ENCODE results near the gene EIF2D.
A peak's percentile ranks its signal among the peaks of the same experiment; 100 is the strongest.

EIF2D gene

DNA sequence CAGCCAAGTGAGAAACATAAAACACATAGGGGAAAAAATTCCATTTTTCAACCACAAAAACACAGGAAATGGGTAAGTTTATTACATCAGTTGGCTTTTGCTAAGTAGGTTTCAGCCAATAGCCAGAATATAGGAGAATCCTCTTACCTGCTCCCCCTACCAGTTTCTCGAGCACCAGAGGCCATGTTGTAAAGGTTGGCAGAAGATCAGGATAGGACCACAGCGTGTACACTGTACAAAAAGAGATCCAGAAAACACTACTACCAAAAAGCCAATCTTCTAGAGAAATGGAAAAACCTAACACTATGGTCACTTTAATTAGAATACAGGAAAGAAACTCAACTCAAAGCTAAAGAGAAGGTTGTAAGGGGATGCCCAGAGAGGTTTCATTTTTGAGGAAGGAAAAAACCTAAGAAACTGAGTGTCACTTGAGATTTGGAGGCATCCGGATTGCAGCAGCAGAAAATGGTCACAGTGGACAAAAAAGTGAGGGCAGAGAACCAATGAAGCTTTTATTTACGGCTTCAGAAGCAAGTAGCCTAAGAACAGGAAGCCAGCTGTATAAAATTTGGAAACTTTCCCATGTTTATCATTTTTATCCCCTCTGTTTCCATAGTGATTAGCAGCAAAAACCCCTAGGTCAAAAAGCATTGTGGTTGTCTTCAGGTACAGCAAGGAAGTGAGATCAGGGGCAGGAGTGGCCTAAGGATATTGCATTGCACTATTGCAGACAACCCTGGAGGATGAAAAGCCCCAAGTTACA, 2.9 kb downstream of the EIF2D start:
- DNase-seq (ENCODE audit: low spot score in 2 of 2) (no peak), ATAC-seq (ENCODE audit: low read depth) (no peak)
- Mint-ChIP-seq H3K27me3 (no peaks in the 10 kb centered on the region), H3K9me3 (no peaks in the 10 kb centered on the region), H3K27ac (peak overlapping the region; percentile 77), H3K36me3 (peaks cover 24% of the 10 kb centered on the region), H3K4me1 (peaks cover 11% of the 10 kb centered on the region), H3K4me3 (no peak overlapping the region)

GRCh38 chr1:206608108-206608698, 4.1 kb downstream of the EIF2D start:
- H3K27ac Mint-ChIP-seq = no peak overlapping the region
- H3K4me1 Mint-ChIP-seq = peaks cover 11% of the 10 kb centered on the region
- no peaks in the 10 kb centered on the region for H3K9me3 Mint-ChIP-seq
- no peaks in the 10 kb centered on the region for H3K27me3 Mint-ChIP-seq
- no peak overlapping the region for H3K4me3 Mint-ChIP-seq
- DNase-seq (ENCODE audit: low spot score in 2 of 2) (peak; percentile 50 to 54), ATAC-seq (ENCODE audit: low read depth) (peak; percentile 9)
- peaks cover 28% of the 10 kb centered on the region for H3K36me3 Mint-ChIP-seq

GRCh38 chr1:206606867-206607266, 5.4 kb downstream of the EIF2D start:
- no peaks in the 10 kb centered on the region for H3K9me3 Mint-ChIP-seq
- H3K36me3 Mint-ChIP-seq = peaks cover 30% of the 10 kb centered on the region
- ATAC-seq (ENCODE audit: low read depth) = peak; percentile 63
- DNase-seq (ENCODE audit: low spot score in 2 of 2) = no peak
- H3K4me3 Mint-ChIP-seq = no peak overlapping the region
- H3K27ac Mint-ChIP-seq = no peak overlapping the region
- peaks cover 8% of the 10 kb centered on the region for H3K4me1 Mint-ChIP-seq
- no peaks in the 10 kb centered on the region for H3K27me3 Mint-ChIP-seq

DNA sequence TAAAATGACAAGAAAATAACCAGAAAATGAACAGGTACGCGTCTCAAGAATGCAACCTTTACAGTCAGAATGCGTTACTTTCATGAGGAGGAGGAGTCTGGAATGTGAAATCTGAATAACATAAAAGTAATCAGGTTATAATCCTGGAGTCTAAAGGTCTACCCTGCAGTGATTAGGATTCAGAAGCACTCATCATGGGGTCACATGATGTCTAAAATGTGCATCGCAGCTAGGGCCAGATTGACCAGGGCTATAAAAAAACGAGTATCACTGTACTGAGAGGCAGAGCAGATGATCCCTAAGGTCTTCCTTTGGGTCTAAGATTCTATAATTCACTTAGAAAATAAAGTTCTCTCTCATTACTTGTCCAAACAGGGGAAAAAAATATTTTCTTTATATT, 7.4 kb downstream of the EIF2D start:
- H3K4me1 Mint-ChIP-seq = peaks cover 2% of the 10 kb centered on the region
- DNase-seq (ENCODE audit: low spot score in 2 of 2) (no peak), ATAC-seq (ENCODE audit: low read depth) (no peak)
- no peak overlapping the region for H3K27ac Mint-ChIP-seq
- peaks cover 32% of the 10 kb centered on the region for H3K36me3 Mint-ChIP-seq
- no peaks in the 10 kb centered on the region for H3K9me3 Mint-ChIP-seq
- no peak overlapping the region for H3K4me3 Mint-ChIP-seq
- H3K27me3 Mint-ChIP-seq = no peaks in the 10 kb centered on the region

- no peak overlapping the region for H3K4me3 Mint-ChIP-seq
Observed at GRCh38 chr1:206600527-206600926, 11.7 kb downstream of the EIF2D start.

DNA sequence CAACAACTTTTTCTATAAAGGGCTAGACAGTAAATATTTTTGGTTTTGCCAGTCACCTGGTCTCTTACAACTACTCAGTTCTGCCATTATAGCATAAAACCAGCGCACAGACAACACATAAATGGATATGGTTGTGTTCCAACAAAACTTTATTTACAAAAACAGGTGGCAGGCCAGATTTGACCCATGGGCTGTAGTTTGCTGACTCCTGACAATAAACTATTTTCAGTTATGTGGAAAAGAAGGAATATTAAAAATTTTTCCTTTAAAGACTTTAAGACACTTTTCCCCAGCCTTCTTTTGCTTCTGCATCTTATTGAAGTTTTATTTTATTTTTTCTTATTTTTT, 16.0 kb downstream of the EIF2D start:
- no peak overlapping the region for H3K27ac Mint-ChIP-seq
- no peaks in the 10 kb centered on the region for H3K27me3 Mint-ChIP-seq
- peaks cover 2% of the 10 kb centered on the region for H3K4me1 Mint-ChIP-seq
- DNase-seq (ENCODE audit: low spot score in 2 of 2) = no peak
- no peaks in the 10 kb centered on the region for H3K9me3 Mint-ChIP-seq
- H3K4me3 Mint-ChIP-seq = no peak overlapping the region
- no peak for ATAC-seq (ENCODE audit: low read depth)
- peaks cover 35% of the 10 kb centered on the region for H3K36me3 Mint-ChIP-seq

More at GRCh38 chr1:206600527-206600926, 11.7 kb downstream of the EIF2D start:
- Mint-ChIP-seq H3K9me3 (no peaks in the 10 kb centered on the region), H3K4me1 (no peaks in the 10 kb centered on the region), H3K27me3 (no peaks in the 10 kb centered on the region), H3K27ac (no peak overlapping the region), H3K36me3 (peaks cover 30% of the 10 kb centered on the region)
- ATAC-seq (ENCODE audit: low read depth) = no peak
- no peak for DNase-seq (ENCODE audit: low spot score in 2 of 2)

DNA sequence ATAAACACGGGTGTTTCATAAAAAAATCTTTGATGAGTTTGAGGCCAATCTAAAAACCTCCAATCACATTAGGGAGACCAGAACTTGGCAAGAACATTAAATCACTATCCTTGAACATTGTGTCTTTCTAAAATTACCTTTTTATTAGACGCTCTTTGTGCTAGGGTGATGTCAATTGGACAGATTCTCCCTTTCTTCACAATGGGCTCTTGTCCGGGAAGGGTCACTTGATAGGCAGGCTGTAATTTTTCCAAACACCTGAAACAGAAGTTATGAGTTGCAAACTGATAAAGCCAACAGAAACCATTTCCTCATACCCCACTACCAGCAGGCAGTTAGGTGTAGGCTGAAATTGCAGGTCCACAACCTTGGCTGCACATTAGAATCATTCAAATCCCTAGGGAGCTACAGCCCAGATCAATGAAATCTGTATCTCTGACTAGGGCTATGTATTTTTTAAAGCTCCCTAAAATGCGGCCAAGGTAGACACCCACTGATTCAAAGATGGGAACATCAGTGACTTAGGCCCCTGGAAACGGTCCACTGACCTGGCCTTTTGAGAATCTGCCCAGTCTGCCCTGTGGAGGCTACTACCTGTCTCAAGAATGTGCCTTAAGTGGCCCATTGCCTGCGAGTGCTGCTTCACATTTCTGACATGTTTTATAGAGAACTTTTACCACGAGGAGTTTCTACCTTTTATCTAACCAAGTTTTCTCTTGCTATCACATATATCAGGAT, 16.5 kb downstream of the EIF2D start:
- Mint-ChIP-seq H3K27ac (peak overlapping the region; percentile 31), H3K27me3 (no peaks in the 10 kb centered on the region), H3K9me3 (no peaks in the 10 kb centered on the region), H3K4me3 (no peak overlapping the region), H3K4me1 (peaks cover 2% of the 10 kb centered on the region), H3K36me3 (peaks cover 32% of the 10 kb centered on the region)
- DNase-seq (ENCODE audit: low spot score in 2 of 2) = no peak
- ATAC-seq (ENCODE audit: low read depth) = no peak

DNA sequence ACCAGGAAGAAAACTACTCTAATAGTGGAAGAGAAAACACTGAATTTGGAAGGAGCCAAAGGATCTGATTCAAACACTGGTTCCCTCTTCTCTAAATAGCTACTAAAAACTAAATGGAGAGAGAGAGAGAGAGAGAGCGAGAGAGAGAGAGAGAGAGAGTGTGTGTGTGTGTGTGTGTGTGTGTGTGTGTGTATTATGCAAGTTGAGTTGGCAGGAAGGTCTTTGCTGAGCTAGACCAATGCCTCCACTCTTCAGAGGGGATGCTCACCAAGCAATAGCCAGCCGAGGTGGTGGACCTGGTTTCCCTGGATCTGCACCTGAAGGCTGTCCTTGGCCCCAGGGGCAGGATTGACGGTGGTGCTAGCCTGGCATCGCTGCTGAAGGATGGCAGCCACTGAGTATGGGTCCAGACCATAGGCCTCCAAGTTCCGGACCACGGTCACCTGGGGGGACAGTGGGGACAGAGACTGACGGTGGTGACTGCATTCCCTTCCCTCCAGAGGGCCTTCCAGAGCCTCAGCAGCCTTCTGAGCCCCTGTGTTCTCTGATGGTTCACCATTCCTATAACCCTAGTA, 18.8 kb downstream of the EIF2D start:
- ATAC-seq (ENCODE audit: low read depth) = no peak
- H3K27me3 Mint-ChIP-seq = no peaks in the 10 kb centered on the region
- no peaks in the 10 kb centered on the region for H3K9me3 Mint-ChIP-seq
- peak overlapping the region; percentile 21 for H3K27ac Mint-ChIP-seq
- DNase-seq (ENCODE audit: low spot score in 2 of 2) = no peak
- no peak overlapping the region for H3K4me3 Mint-ChIP-seq
- H3K4me1 Mint-ChIP-seq = peaks cover 4% of the 10 kb centered on the region
- peaks cover 22% of the 10 kb centered on the region for H3K36me3 Mint-ChIP-seq

- H3K9me3 Mint-ChIP-seq = no peaks in the 10 kb centered on the region
- no peak overlapping the region for H3K27ac Mint-ChIP-seq
- DNase-seq (ENCODE audit: low spot score in 2 of 2) (no peak), ATAC-seq (ENCODE audit: low read depth) (no peak)
- peaks cover 21% of the 10 kb centered on the region for H3K36me3 Mint-ChIP-seq
- H3K4me1 Mint-ChIP-seq = peaks cover 4% of the 10 kb centered on the region
- no peaks in the 10 kb centered on the region for H3K27me3 Mint-ChIP-seq
- no peak overlapping the region for H3K4me3 Mint-ChIP-seq
Observed at GRCh38 chr1:206591696-206592095, 20.6 kb downstream of the EIF2D start.

GRCh38 chr1:206591226-206591625, 21.0 kb downstream of the EIF2D start:
- no peaks in the 10 kb centered on the region for H3K9me3 Mint-ChIP-seq
- ATAC-seq (ENCODE audit: low read depth) (no peak), DNase-seq (ENCODE audit: low spot score in 2 of 2) (no peak)
- peak overlapping the region; percentile 50 for H3K27ac Mint-ChIP-seq
- no peak overlapping the region for H3K4me3 Mint-ChIP-seq
- peaks cover 20% of the 10 kb centered on the region for H3K36me3 Mint-ChIP-seq
- H3K4me1 Mint-ChIP-seq = peaks cover 4% of the 10 kb centered on the region
- H3K27me3 Mint-ChIP-seq = no peaks in the 10 kb centered on the region

DNA sequence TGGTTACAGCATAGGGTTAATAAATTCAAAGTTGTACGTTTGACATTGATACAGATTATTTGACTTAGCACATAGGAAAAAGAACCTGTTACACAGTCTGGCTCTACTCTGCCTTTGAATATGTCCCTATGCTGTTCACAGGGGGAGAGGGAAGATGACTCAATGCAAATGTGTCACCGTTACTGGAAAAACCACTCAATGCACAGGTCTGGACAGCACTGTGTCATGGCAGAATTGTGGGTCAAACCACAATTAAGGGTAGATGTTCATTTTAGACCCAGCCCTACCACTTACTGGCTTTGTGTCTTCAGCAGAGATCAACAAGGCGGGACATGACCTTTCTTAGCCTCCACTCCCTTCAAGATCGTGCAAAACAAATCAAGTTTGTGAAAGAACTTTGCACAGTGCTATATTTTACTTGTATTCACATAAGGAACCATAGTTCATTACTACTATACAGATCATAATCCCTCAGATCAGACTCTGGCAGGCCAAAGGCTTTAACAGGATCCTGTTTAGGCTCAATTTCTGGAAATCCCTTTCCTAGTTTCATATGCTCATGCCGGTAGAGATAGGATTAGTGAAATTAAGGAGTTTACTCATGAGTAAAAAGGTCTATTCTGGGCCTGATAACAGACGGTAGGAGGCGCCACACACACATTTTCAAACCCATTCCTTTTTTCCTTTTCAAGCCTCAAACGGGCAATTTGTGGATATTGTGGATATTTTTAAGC, 22.1 kb downstream of the EIF2D start:
- Mint-ChIP-seq H3K4me1 (peaks cover 4% of the 10 kb centered on the region), H3K4me3 (no peak overlapping the region), H3K27me3 (no peaks in the 10 kb centered on the region), H3K36me3 (peaks cover 20% of the 10 kb centered on the region), H3K27ac (peak overlapping the region; percentile 74), H3K9me3 (no peaks in the 10 kb centered on the region)
- ATAC-seq (ENCODE audit: low read depth) (no peak), DNase-seq (ENCODE audit: low spot score in 2 of 2) (no peak)

- Mint-ChIP-seq H3K9me3 (no peaks in the 10 kb centered on the region), H3K27me3 (no peaks in the 10 kb centered on the region), H3K4me3 (no peak overlapping the region), H3K36me3 (peaks cover 19% of the 10 kb centered on the region), H3K4me1 (peaks cover 7% of the 10 kb centered on the region), H3K27ac (peak overlapping the region; percentile 38)
- DNase-seq (ENCODE audit: low spot score in 2 of 2) = no peak
- no peak for ATAC-seq (ENCODE audit: low read depth)
Observed at GRCh38 chr1:206589206-206589605, 23.1 kb downstream of the EIF2D start.

DNA sequence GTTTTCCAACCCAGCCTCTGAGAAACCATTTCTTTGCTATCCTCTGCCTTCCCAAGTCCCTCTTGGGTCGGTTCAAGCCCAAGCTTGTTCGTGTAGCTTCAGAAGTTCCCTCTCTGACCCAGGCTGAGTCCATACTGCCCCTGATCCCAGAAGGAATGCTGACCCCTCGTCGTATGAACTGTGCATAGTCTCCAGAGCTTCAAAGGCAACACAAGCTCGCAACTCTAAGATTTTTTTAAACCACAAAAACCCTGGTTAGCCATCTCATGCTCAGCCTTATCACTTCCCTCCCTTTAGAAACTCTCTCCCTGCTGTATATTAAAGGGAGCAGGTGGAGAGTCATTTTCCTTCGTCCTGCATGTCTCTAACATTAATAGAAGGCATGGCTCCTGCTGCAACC, 23.8 kb downstream of the EIF2D start:
- peaks cover 18% of the 10 kb centered on the region for H3K36me3 Mint-ChIP-seq
- no peaks in the 10 kb centered on the region for H3K27me3 Mint-ChIP-seq
- ATAC-seq (ENCODE audit: low read depth) = no peak
- H3K9me3 Mint-ChIP-seq = no peaks in the 10 kb centered on the region
- no peak overlapping the region for H3K4me3 Mint-ChIP-seq
- H3K27ac Mint-ChIP-seq = peak overlapping the region; percentile 38
- peaks cover 8% of the 10 kb centered on the region for H3K4me1 Mint-ChIP-seq
- DNase-seq (ENCODE audit: low spot score in 2 of 2) = no peak

DNA sequence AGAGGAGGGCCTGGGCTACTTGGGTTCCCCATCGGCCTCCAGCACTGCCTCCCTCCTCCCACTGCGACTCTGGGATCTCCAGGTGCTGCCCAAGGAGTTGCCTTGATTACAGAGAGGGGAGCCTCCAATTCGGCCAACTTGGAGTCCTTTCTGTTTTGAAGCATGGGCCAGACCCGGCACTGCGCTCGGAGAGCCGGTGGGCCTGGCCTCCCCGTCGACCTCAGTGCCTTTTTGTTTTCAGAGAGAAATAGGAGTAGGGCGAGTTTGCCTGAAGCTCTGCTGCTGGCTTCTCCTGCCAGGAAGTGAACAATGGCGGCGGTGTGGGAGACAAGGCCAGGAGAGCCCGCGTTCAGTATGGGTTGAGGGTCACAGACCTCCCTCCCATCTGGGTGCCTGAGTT, 24.4 kb downstream of the EIF2D start:
- ATAC-seq (ENCODE audit: low read depth) (no peak), DNase-seq (ENCODE audit: low spot score in 2 of 2) (no peak)
- H3K36me3 Mint-ChIP-seq = peaks cover 18% of the 10 kb centered on the region
- H3K4me3 Mint-ChIP-seq = no peak overlapping the region
- peaks cover 9% of the 10 kb centered on the region for H3K4me1 Mint-ChIP-seq
- no peak overlapping the region for H3K27ac Mint-ChIP-seq
- no peaks in the 10 kb centered on the region for H3K9me3 Mint-ChIP-seq
- no peaks in the 10 kb centered on the region for H3K27me3 Mint-ChIP-seq

All from memory B cell (primary cell).